ENCODE data around the gene TSC2. TPM values are rescaled to one million over a fixed set of nuclear protein-coding genes. Genes with fewer than 3 reads are reported as not detected.

Gene TSC2
- polyA plus RNA-seq, 1 donor (not counting 4 experiments of a cell fraction or from before 2014, with no cell fraction given) = 22.6 TPM

DNA sequence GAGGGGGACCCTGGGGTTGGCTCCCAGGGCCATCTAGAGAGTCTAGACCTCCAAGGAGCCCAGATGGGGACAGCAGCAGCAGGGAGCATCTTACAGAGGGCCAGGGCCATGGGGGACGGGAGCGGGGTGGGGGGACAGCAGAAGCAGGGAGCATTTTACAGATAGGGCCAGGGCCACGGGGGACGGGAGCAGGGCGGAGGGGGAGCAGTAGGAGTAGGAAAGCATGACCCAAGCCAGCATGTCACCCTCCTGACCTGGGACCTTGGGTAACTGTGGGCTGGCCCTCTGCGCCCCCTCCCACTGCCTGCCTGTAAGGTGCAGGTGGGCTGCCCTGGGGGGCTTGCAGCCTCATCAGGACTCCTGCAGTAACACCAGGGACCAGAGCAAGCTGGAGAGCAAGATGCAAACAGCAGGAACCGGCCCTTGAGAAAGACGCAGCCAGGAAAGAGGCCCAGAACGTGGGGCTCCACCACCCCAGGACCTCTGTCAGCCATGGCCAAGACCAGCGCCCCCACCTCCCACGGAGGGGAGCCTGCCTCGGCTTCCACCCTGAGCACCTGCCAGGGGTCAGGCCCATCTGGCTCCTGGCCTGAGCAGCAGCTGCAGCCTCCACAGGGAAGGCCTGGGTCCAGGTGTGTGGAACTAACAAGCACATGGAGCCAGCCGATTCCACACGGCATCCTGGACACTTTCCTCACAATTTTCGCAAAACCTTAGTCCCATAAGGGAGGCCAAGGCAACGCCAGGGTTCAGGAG, 40.5 kb upstream of the TSC2 start:
- Histone ChIP-seq H3K36me3 (ENCODE audit: control insufficient read depth in 2 of 2, extremely low read depth in 1 of 2, insufficient read depth in 2 of 2, low read length in 2 of 2) (peaks cover 10 to 51% of the 10 kb centered on the region in 2 experiments), H3K79me2 (ENCODE audit: control insufficient read depth, insufficient read depth, low read length) (peaks cover 79% of the 10 kb centered on the region), H3K4me1 (ENCODE audit: control insufficient read depth, extremely low read depth, insufficient read depth, low read length) (peaks cover 36% of the 10 kb centered on the region), H3K27ac (ENCODE audit: control insufficient read depth, insufficient read depth, low read length) (peak overlapping the region; percentile 81), H2AFZ (ENCODE audit: control insufficient read depth, low read length) (no peak overlapping the region), H3K9me1 (ENCODE audit: control insufficient read depth, extremely low read depth, insufficient read depth, low read length) (peaks cover 2% of the 10 kb centered on the region), H3K9ac (ENCODE audit: control insufficient read depth, extremely low read depth, insufficient read depth, low read length) (peak overlapping the region; percentile 85), H3K4me2 (ENCODE audit: control insufficient read depth, extremely low read depth, insufficient read depth, low read depth, low read length) (peak overlapping the region; percentile 89), H3K27me3 (ENCODE audit: control insufficient read depth, extremely low read depth, insufficient read depth, low read length) (no peaks in the 10 kb centered on the region), H4K20me1 (ENCODE audit: control insufficient read depth, extremely low read depth, insufficient read depth, low read length) (peaks cover 49% of the 10 kb centered on the region), H3K9me3 (ENCODE audit: control insufficient read depth, low read depth, low read length) (no peaks in the 10 kb centered on the region), H3K4me3 (ENCODE audit: control insufficient read depth in 2 of 3, extremely low read depth in 1 of 3, insufficient read depth in 2 of 3, low read depth in 1 of 3, low read length in 3 of 3) (peak overlapping the region; percentile 71 to 98 (median 92))
- dilution Hi-C loops (cut with MboI; ENCODE audit: extremely low pct_ligation_motif_present, low sequenced_read_pairs) = no loop called here
- TF ChIP-seq EZH2 (IDR thresholded peaks at IDR 0.05; ENCODE audit: low read length) (no peak), CTCF (optimal IDR thresholded peaks at IDR 0.05 in 1 of 3, IDR thresholded peaks at IDR 0.05 in 1 of 3, conservative IDR thresholded peaks at IDR 0.05 in 1 of 3; ENCODE audit: extremely low read depth in 1 of 3, insufficient read depth in 2 of 3, low read length in 3 of 3) (no peak)
- FAIRE-seq = no peak
- DNase-seq (ENCODE audit: low read depth, low spot score) = no peak

- no peak for TF ChIP-seq CTCF (optimal IDR thresholded peaks at IDR 0.05 in 1 of 3, IDR thresholded peaks at IDR 0.05 in 1 of 3, conservative IDR thresholded peaks at IDR 0.05 in 1 of 3; ENCODE audit: extremely low read depth in 1 of 3, insufficient read depth in 2 of 3, low read length in 3 of 3)
- no peak for TF ChIP-seq EZH2 (IDR thresholded peaks at IDR 0.05; ENCODE audit: low read length)
- no peaks in the 10 kb centered on the region for H3K9me3 ChIP-seq (ENCODE audit: control insufficient read depth, low read depth, low read length)
- H3K4me3 ChIP-seq (ENCODE audit: control insufficient read depth in 2 of 3, extremely low read depth in 1 of 3, insufficient read depth in 2 of 3, low read depth in 1 of 3, low read length in 3 of 3) = peak overlapping the region; percentile 71 to 98 (median 92)
- FAIRE-seq (peak; percentile 97), DNase-seq (ENCODE audit: low read depth, low spot score) (peak; percentile 98)
- peak overlapping the region; percentile 85 for H3K9ac ChIP-seq (ENCODE audit: control insufficient read depth, extremely low read depth, insufficient read depth, low read length)
- H3K36me3 ChIP-seq (ENCODE audit: control insufficient read depth in 2 of 2, extremely low read depth in 1 of 2, insufficient read depth in 2 of 2, low read length in 2 of 2) = peaks cover 6 to 44% of the 10 kb centered on the region in 2 experiments
- no peaks in the 10 kb centered on the region for H3K27me3 ChIP-seq (ENCODE audit: control insufficient read depth, extremely low read depth, insufficient read depth, low read length)
- dilution Hi-C loops (cut with MboI; ENCODE audit: extremely low pct_ligation_motif_present, low sequenced_read_pairs) = no loop called here
- H2AFZ ChIP-seq (ENCODE audit: control insufficient read depth, low read length) = no peak overlapping the region
- H3K79me2 ChIP-seq (ENCODE audit: control insufficient read depth, insufficient read depth, low read length) = peaks cover 71% of the 10 kb centered on the region
- H4K20me1 ChIP-seq (ENCODE audit: control insufficient read depth, extremely low read depth, insufficient read depth, low read length) = peaks cover 46% of the 10 kb centered on the region
- peaks cover 2% of the 10 kb centered on the region for H3K9me1 ChIP-seq (ENCODE audit: control insufficient read depth, extremely low read depth, insufficient read depth, low read length)
- H3K27ac ChIP-seq (ENCODE audit: control insufficient read depth, insufficient read depth, low read length) = peak overlapping the region; percentile 81
- H3K4me2 ChIP-seq (ENCODE audit: control insufficient read depth, extremely low read depth, insufficient read depth, low read depth, low read length) = peak overlapping the region; percentile 89
- H3K4me1 ChIP-seq (ENCODE audit: control insufficient read depth, extremely low read depth, insufficient read depth, low read length) = peaks cover 36% of the 10 kb centered on the region
Measured at GRCh38 chr16:2008009-2008526, 39.7 kb upstream of the TSC2 start.

All from keratinocyte (primary cell).